ENCODE results near the gene DUOX2.
"Not testable (repeated sequence)": the region's sequence is repeated elsewhere in the genome, so short reads cannot be mapped to it uniquely, and the experiment has no call there.

The DUOX2 gene

GRCh38 chr15:45058690-45059675 lies 55.0 kb downstream of the DUOX2 start:
- not testable (repeated sequence) for H3K4me3 Mint-ChIP-seq; DNase-seq (ENCODE audit: low spot score in 2 of 2); ATAC-seq (replicated peaks; ENCODE audit: extremely low read depth, poor library complexity, severe bottlenecking); H3K9me3 Mint-ChIP-seq; H3K27ac Mint-ChIP-seq (ENCODE audit: low read depth); H3K4me1 Mint-ChIP-seq; H3K27me3 Mint-ChIP-seq; H3K36me3 Mint-ChIP-seq (ENCODE audit: insufficient read depth)

- H3K9me3 Mint-ChIP-seq; H3K27me3 Mint-ChIP-seq; H3K36me3 Mint-ChIP-seq (ENCODE audit: insufficient read depth); DNase-seq (ENCODE audit: low spot score in 2 of 2); H3K4me1 Mint-ChIP-seq; H3K4me3 Mint-ChIP-seq; ATAC-seq (replicated peaks; ENCODE audit: extremely low read depth, poor library complexity, severe bottlenecking); H3K27ac Mint-ChIP-seq (ENCODE audit: low read depth): not testable (repeated sequence)
Observed at GRCh38 chr15:45052676-45053075, 61.3 kb downstream of the DUOX2 start.

DNA sequence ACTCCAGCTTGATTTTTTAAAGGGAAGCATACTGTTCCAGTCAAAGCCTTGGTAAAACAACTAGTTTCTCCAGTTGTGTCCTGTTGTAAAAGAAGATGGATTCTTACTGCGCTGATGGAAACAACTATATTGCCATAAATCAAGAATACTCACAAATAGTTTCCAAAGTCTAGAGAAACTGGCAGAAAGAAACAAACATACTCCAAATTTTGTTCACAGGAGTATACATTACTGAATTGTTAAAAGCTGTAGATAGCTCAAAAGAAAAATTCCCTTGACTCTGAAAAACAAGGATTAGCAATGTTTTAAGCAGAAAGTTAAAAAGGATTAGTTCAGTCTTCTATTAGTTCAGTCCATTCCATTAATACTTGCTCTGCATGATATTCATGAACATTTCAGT lies 63.4 kb downstream of the DUOX2 start:
- ATAC-seq (replicated peaks; ENCODE audit: extremely low read depth, poor library complexity, severe bottlenecking) = no peak
- no peaks in the 10 kb centered on the region for H3K36me3 Mint-ChIP-seq (ENCODE audit: insufficient read depth)

GRCh38 chr15:45048794-45049631 lies 65.0 kb downstream of the DUOX2 start:
- ATAC-seq (replicated peaks; ENCODE audit: extremely low read depth, poor library complexity, severe bottlenecking) (peak; percentile 68), DNase-seq (ENCODE audit: low spot score in 2 of 2) (no peak)
- H3K27ac Mint-ChIP-seq (ENCODE audit: low read depth) = no peak overlapping the region

More for the DNA sequence above, 63.4 kb downstream of the DUOX2 start:
- Mint-ChIP-seq H3K4me3 (no peak overlapping the region), H3K27me3 (no peaks in the 10 kb centered on the region), H3K27ac (ENCODE audit: low read depth) (no peak overlapping the region), H3K9me3 (no peaks in the 10 kb centered on the region), H3K4me1 (no peaks in the 10 kb centered on the region)
- DNase-seq (ENCODE audit: low spot score in 2 of 2) = no peak

GRCh38 chr15:45048449-45048793 lies 65.6 kb downstream of the DUOX2 start:
- not testable (repeated sequence) for H3K4me3 Mint-ChIP-seq; H3K4me1 Mint-ChIP-seq; H3K27ac Mint-ChIP-seq (ENCODE audit: low read depth); H3K36me3 Mint-ChIP-seq (ENCODE audit: insufficient read depth); H3K9me3 Mint-ChIP-seq; H3K27me3 Mint-ChIP-seq; ATAC-seq (replicated peaks; ENCODE audit: extremely low read depth, poor library complexity, severe bottlenecking); DNase-seq (ENCODE audit: low spot score in 2 of 2)

More at GRCh38 chr15:45048794-45049631, 65.0 kb downstream of the DUOX2 start:
- Mint-ChIP-seq H3K27me3 (no peaks in the 10 kb centered on the region), H3K4me3 (no peak overlapping the region), H3K36me3 (ENCODE audit: insufficient read depth) (peaks cover 5% of the 10 kb centered on the region), H3K4me1 (no peaks in the 10 kb centered on the region), H3K9me3 (no peaks in the 10 kb centered on the region)

GRCh38 chr15:45044270-45044669 lies 69.7 kb downstream of the DUOX2 start:
- not testable (repeated sequence) for H3K36me3 Mint-ChIP-seq (ENCODE audit: insufficient read depth); H3K4me1 Mint-ChIP-seq; H3K4me3 Mint-ChIP-seq; H3K27me3 Mint-ChIP-seq; H3K9me3 Mint-ChIP-seq; H3K27ac Mint-ChIP-seq (ENCODE audit: low read depth); ATAC-seq (replicated peaks; ENCODE audit: extremely low read depth, poor library complexity, severe bottlenecking); DNase-seq (ENCODE audit: low spot score in 2 of 2)

GRCh38 chr15:45042859-45043258 lies 71.1 kb downstream of the DUOX2 start:
- H3K4me1 Mint-ChIP-seq; H3K27ac Mint-ChIP-seq (ENCODE audit: low read depth); DNase-seq (ENCODE audit: low spot score in 2 of 2): not testable (repeated sequence)

More at GRCh38 chr15:45042859-45043258, 71.1 kb downstream of the DUOX2 start:
- ATAC-seq (replicated peaks; ENCODE audit: extremely low read depth, poor library complexity, severe bottlenecking); H3K4me3 Mint-ChIP-seq; H3K9me3 Mint-ChIP-seq; H3K36me3 Mint-ChIP-seq (ENCODE audit: insufficient read depth); H3K27me3 Mint-ChIP-seq: not testable (repeated sequence)

All from central memory CD8-positive, alpha-beta T cell (primary cell).